GM21529 (cell line): ENCODE data around the gene TSPO.

Source experiments
- ATAC-seq: cut with Tn5 transposase; IDR thresholded peaks from one replicate; pipeline ENCODE4 v1.9.1; 2021; ENCODE audit not compliant: unreplicated experiment

The TSPO gene

DNA sequence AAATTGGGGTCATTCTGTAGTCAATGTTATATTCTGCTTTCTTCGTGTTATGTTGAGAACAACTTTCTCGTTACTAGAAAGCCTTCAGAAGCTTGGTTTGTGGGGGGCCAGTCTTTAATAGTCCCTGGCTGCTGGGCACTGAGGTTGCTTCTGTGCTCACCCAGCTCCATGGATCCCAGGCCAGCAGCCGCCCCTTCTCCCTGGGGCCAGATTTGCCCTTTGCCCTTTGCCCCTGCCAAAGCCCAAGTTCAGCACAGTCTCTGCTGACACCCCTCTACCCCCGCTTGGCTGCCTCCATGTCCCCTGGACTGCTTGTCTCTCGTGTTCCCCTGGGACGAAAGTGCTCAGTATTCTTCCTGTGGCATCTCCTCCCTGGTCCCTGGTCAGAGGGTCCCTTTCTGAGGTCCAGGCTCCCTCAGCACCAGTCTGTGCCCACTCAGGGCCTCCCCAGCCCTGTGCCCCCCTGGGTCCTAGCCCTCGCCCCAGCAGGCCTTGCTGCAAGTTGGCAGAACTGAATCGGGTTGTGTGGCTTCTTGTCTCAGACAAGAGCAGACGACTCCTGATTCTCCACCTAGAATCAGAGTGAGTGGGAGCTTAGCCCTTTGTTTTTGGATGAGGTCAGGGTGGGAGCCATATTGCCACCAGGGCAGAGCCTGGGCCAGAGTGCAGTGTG, 6.7 kb downstream of the TSPO start:
- ATAC-seq: no peak

- ATAC-seq: no peak
These were observed 7.6 kb downstream of the TSPO start for GRCh38 chr22:43158778-43159483.

DNA sequence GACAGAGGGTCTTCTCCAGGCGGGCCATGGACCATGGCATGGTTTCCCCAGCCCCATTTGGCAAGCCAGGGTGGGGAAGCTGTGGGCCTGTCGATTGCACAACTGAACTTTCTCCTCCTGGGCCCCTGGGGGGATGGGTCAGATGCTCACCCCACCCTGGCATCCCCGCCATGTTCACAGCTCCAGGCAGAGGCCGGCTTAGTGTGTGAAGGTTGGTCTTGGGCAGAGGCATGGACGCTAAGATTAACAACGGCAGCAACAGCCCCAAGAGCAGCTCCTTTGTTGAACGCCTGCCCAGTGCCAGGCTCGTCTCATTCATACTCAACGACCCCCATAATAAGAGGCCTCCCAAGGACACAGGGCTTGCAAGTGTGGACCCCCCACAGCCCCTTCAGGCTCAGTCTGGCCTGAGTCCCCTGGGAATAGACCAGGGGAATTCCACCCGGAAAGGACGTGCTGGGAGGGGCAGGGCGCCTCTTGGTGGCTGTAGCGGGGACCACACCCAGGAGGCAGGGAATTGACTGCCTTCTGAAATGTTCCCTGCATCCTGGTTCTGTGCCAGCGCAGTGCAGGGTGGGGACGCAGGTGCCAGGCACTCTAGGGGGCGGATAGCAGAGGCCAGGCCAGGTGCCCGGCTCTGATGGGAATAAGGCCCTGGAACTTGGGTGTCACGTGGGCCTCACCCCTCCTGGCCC, 8.3 kb downstream of the TSPO start:
- ATAC-seq: no peak

DNA sequence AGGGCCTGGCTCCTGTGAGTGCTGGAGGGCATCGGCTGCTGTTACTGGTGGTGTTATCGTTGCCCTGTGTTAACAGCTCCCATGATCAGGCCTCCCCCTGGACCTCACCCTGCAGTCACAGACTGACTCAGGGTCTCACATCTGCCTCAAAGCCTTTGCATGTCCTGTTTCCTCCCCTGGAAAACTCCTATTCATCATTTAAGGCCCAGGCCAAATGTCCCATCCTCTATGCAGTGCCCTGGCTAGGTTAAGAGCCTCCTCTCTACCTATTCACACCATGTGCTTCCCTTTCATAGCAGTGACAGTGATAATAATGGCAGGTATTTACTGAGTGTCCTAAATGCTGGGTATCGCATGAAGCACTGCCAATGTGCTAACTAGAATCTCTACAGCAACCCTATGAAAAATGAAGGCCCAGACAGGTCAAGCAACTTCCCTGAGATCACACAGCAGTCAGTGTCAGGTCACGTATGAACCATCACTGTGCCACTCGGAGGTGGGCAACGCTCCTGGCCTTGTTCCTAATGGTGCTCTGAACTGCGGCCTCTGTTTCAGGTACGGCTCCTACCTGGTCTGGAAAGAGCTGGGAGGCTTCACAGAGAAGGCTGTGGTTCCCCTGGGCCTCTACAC, 9.3 kb downstream of the TSPO start:
- no peak for ATAC-seq

DNA sequence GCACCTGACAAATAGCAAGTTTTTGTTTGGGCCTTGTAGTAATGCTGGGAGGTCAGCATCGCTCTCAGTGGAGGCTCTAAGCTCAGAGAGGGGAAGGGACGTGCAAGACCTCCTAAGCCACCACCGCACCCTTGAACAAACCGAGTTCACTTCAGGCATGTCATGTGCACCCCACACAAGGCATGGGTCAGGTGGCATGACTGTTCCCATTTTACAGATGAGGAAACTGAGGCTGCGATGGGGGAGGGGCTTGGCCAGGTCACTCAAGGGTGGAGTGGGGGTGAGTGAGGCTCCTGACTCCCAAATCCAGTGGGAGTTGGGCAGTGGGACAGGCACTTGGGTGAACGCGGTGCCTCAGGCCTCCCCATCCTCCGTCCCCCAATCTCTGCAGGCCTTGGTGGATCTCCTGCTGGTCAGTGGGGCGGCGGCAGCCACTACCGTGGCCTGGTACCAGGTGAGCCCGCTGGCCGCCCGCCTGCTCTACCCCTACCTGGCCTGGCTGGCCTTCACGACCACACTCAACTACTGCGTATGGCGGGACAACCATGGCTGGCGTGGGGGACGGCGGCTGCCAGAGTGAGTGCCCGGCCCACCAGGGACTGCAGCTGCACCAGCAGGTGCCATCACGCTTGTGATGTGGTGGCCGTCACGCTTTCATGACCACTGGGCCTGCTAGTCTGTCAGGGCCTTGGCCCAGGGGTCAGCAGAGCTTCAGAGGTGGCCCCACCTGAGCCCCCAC, 11.2 kb downstream of the TSPO start:
- ATAC-seq: no peak

- no peak for ATAC-seq
These were observed 12.0 kb downstream of the TSPO start for GRCh38 chr22:43163241-43163795.

- no peak for ATAC-seq
These were observed 13.3 kb downstream of the TSPO start for GRCh38 chr22:43164636-43165035.

DNA sequence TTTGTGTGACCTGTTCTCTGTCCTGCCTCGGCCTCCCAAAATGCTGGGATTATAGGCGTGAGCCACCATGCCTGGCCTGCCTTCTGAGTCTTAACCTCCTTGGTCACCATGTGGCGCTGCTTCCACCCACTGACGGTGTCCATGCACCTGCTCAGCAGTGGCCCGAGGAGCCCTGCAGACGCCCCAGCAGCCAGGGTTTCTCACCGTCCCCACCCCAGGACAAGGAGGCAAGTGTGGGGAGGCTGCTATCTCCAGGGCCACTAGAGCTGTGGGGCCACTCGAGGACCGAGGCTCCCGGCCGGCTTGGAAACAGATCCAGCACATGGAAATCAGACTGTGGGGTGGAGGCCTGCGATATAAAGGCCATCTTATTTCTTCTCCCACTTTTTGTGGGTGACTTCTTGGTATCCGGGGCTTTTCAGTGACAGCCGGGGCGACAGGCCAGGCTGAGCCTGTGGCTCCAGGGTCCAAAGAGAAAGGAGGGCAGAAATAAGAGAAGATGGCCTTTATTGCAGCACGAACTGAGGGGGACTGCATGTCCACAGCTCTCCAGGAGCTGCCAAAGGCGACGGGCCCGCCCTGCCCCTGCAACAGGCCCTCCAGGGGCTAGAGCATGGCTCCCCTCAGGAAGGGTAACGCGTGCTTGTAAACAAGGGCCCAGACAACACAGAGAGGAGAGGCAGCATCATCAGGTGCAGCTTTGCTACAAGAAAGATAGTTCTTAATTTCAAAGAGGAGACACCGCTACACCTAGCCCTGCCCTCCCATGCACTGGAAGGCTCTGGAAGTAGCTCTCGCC, 15.0 kb downstream of the TSPO start:
- ATAC-seq: no peak

GRCh38 chr22:43167001-43167589, 15.7 kb downstream of the TSPO start:
- ATAC-seq: no peak

- ATAC-seq: no peak
These were observed 17.3 kb downstream of the TSPO start for GRCh38 chr22:43168471-43169309.

GRCh38 chr22:43169310-43170130, 18.2 kb downstream of the TSPO start:
- no peak for ATAC-seq

GRCh38 chr22:43170131-43170480, 18.7 kb downstream of the TSPO start:
- ATAC-seq: no peak

GRCh38 chr22:43171019-43171491, 19.7 kb downstream of the TSPO start:
- no peak for ATAC-seq

DNA sequence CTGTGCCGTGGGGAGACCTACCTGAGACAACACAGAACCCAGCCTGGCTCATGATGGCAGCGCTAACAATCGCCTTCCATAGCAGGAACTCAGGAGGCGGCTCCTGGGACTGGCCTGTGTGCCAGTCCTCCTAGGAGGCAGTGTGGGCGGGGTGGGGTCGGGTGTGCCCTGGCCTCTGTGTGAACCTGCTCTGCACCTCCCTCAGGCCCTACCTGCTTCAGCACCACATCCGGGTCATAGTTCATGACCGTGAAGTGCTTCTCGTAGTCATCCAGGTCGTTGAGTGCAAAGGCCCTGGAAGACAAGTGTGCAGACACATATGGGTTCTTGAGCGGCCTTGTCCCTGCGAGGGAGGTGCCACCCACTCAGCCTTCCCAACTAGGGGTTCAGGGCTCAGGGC, 20.2 kb downstream of the TSPO start:
- ATAC-seq: no peak

DNA sequence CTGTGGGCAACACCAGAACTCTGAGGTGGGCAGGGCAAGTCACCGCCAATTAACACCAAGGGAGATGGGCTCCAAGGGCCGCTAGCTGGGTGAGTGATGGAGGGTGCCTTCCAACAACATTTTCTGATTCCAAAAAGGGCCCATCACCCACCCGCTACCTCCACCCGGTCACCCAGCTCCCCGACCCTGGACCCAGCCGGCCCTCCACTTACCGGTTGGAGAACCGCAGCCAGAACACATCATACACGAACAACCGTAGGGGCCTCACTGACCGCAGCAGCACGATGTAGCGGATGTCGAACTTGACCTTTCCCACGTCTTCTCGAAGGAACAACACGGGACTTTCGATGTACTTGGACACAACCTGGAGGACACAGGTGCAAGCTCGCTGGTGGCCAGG, 20.8 kb downstream of the TSPO start:
- no peak for ATAC-seq

DNA sequence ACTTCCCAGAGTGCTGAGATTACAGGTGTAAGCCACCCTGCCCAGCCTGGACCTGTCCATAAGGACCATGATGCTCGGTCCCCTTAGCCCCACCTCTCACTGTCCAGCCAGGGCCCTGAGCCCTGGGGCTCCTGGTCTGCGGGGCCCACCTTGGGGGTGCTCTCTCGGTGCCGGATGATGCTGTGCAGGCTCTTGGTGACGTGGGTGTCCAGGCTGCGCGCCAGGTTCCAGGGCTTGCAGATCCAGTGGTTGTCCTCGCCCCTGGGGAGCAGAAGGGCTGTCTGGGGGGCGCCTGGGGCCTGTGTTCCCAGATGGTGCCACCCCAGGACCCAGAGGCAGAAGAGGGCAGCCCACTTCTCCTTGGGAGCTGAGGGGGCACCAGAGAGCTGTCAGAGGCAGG, 22.2 kb downstream of the TSPO start:
- ATAC-seq: no peak

GRCh38 chr22:43173976-43174720, 22.8 kb downstream of the TSPO start:
- ATAC-seq: no peak
